ENCODE results near the gene ILK. TPM values are rescaled to one million over a fixed set of nuclear protein-coding genes. Genes with fewer than 3 reads are reported as not detected.

ILK gene
- total and polyA plus RNA-seq, 8 donors: 146 to 165 (median 154) TPM

DNA sequence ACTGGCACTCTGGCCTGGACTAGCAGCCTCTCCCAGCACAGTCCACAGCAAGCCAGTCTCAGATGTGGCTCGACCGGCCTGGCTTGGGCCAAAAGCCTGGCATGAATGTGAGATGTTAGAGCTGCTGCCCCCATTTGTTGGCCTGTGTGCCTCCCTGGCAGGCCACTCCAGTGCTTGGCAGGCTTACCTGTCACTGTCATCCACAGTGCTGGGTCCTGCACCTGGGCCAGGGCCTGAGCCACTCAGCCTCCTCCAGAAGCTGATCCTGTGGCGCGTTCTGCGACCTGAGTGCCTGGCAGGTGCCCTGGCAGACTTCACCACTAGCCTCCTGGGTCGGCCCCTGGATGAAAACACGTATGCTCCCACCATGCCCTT, 36.2 kb upstream of the ILK start:
- TF ChIP-seq, protein P1, sequence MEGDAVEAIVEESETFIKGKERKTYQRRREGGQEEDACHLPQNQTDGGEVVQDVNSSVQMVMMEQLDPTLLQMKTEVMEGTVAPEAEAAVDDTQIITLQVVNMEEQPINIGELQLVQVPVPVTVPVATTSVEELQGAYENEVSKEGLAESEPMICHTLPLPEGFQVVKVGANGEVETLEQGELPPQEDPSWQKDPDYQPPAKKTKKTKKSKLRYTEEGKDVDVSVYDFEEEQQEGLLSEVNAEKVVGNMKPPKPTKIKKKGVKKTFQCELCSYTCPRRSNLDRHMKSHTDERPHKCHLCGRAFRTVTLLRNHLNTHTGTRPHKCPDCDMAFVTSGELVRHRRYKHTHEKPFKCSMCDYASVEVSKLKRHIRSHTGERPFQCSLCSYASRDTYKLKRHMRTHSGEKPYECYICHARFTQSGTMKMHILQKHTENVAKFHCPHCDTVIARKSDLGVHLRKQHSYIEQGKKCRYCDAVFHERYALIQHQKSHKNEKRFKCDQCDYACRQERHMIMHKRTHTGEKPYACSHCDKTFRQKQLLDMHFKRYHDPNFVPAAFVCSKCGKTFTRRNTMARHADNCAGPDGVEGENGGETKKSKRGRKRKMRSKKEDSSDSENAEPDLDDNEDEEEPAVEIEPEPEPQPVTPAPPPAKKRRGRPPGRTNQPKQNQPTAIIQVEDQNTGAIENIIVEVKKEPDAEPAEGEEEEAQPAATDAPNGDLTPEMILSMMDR (IDR thresholded peaks at IDR 0.05): no peak
- Histone ChIP-seq H3K4me1 (no peaks in the 10 kb centered on the region), H3K36me3 (peaks cover 0 to 5% of the 10 kb centered on the region in 2 donors), H3K9me3 (no peaks in the 10 kb centered on the region), H3K4me3 (no peak overlapping the region), H3K27ac (no peak overlapping the region), H3K27me3 (peaks cover 0 to 11% of the 10 kb centered on the region in 2 donors)
- no peak for ATAC-seq
- DNase-seq: no peak
- intact Hi-C loops (cut with DNase I): no loop called here

DNA sequence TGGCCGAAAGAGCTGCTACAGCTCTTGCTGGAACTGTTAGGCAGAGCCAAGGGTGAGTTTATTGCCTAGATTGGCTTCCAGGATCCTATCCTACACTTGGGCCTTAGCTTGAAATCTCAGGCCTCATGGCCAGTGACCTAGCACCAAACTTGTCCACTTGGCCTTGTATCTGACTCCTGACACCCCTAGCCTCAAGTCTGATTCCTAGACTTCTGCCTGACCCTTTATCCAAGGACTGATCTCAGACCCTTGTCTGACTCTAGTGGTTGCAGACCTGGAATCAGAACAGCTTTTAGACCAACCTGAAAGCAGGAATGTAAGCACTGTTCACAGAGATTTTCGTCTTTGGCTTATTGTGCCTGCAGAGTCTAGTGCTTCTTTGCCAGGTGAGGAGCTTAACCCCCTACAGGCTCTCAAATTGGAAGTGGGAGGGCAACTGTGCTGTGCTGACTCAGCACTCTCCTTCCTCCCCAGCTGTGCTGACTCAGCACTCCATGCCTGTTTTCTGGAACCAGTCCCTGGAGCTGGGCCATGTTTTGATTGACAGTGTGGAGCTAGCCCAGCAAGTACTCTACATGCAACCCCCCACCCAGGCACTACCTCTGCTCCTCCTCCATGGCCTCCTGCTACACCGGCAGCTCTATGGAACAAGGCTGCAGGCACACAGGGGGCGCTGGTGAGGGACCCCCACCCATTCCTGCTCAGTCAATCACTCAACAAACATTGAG, 35.2 kb upstream of the ILK start:
- H3K36me3 ChIP-seq: peaks cover 0 to 4% of the 10 kb centered on the region in 2 donors
- peaks cover 0 to 11% of the 10 kb centered on the region in 2 donors for H3K27me3 ChIP-seq
- no peak overlapping the region for H3K4me3 ChIP-seq
- H3K27ac ChIP-seq: no peak overlapping the region
- ATAC-seq: peak; percentile 25
- no peaks in the 10 kb centered on the region for H3K9me3 ChIP-seq
- TF ChIP-seq, protein P1 (IDR thresholded peaks at IDR 0.05): no peak
- peak in 3 of 4 donors; percentile 38 to 82 (median 56) for DNase-seq
- H3K4me1 ChIP-seq: no peaks in the 10 kb centered on the region
- intact Hi-C loops (cut with DNase I): no loop called here

DNA sequence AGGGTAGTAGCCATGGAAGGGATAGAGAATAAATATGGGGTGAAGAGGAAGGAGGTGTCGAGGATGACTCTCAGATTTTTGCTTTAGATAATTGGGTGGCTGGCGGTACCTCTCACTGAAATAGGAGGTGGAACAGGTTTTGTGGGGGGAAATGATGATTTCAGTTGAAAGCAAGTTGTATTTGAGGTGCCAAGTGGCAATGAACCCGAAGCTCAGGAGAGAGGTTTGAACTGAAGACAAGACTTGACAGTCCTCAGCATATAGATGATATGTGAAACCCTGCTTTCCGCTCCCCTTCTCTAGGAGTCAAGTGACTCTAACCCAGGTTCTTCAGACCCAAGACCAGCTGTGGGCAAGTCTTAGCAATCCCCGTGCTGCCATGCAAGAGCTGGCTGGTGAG, 33.9 kb upstream of the ILK start:
- no peak for ATAC-seq
- TF ChIP-seq, protein P1 (IDR thresholded peaks at IDR 0.05): no peak
- intact Hi-C loops (cut with DNase I): no loop called here

DNA sequence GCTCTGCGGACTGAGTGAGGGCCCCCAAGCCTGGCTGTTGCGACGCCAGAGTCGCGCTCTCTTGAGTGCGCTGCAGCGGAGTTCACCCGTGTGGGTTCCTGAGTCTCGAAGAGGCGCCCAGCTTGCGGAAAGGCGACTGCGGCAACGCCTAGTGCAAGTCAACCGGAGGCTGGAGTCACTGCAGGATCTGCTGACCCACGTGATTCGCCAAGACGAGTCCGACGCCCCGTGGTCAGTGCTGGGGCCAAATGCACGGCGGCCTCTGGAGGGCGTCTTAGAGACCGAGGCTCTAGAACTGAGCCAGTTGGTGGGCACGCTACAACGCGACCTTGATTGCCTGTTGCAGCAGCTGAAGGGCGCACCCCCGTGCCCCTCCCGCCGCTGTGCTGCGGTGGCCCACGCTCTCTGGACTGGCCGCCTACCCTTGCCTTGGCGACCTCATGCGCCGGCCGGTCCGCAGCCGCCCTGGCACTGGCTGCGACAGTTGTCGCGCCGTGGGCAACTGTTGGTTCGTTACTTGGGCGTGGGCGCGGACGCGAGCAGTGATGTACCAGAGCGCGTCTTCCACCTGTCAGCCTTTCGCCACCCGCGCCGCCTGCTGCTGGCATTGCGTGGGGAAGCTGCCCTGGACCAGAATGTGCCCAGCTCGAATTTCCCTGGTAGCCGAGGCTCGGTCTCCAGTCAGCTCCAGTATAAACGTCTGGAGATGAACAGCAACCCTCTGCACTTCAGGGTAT, 32.7 kb upstream of the ILK start:
- Histone ChIP-seq H3K9me3 (no peaks in the 10 kb centered on the region), H3K4me3 (no peak overlapping the region), H3K4me1 (no peaks in the 10 kb centered on the region), H3K36me3 (no peaks in the 10 kb centered on the region), H3K27ac (no peak overlapping the region), H3K27me3 (peaks cover 0 to 11% of the 10 kb centered on the region in 2 donors)
- TF ChIP-seq, protein P1 (IDR thresholded peaks at IDR 0.05): no peak
- intact Hi-C loops (cut with DNase I): no loop called here
- no peak for DNase-seq
- ATAC-seq: no peak

More for the DNA sequence above, 33.9 kb upstream of the ILK start:
- no peaks in the 10 kb centered on the region for H3K4me1 ChIP-seq
- no peaks in the 10 kb centered on the region for H3K36me3 ChIP-seq
- H3K27ac ChIP-seq: no peak overlapping the region
- DNase-seq: no peak
- peaks cover 0 to 11% of the 10 kb centered on the region in 2 donors for H3K27me3 ChIP-seq
- no peak overlapping the region for H3K4me3 ChIP-seq
- H3K9me3 ChIP-seq: no peaks in the 10 kb centered on the region

DNA sequence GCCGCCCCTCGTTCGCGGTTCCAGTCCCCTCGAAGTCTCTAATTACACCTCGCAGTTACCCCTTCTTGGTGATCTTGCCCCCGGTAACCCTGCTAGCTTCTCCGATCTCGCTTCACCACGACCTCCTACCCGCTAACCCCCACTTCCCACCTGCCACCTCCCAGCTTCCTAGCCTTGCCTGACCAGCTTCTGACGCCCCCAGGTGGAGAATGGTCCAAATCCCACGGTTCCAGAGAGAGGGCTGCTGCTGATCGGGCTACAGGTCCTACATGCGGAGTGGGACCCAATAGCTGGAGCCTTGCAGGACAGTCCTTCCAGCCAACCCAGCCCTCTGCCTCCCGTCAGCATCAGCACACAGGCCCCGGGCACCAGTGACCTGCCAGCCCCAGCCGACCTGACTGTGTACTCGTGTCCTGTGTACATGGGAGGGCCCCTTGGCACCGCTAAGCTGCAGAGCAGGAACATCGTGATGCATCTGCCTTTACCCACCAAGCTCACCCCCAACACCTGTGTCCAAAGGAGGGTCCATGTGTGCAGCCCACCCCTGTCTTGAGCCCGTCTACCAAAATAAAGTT, 32.1 kb upstream of the ILK start:
- ATAC-seq: no peak

More for the DNA sequence above, 32.1 kb upstream of the ILK start:
- Histone ChIP-seq H3K36me3 (no peaks in the 10 kb centered on the region), H3K27ac (no peak overlapping the region), H3K27me3 (peaks cover 0 to 11% of the 10 kb centered on the region in 2 donors), H3K4me1 (no peaks in the 10 kb centered on the region), H3K9me3 (no peaks in the 10 kb centered on the region), H3K4me3 (no peak overlapping the region)
- TF ChIP-seq, protein P1 (IDR thresholded peaks at IDR 0.05): no peak
- no peak for DNase-seq
- intact Hi-C loops (cut with DNase I): no loop called here

All from left lung (tissue), 10 donors.